HL-60 (cell line): ENCODE data around the gene SERBP1.

ENCODE experiments used
- POLR2AphosphoS5 ChIP-seq: IDR thresholded peaks from 2 replicates; pipeline ENCODE4 v1.6.1; 2012; ENCODE audit warnings: low read depth
- SPI1 ChIP-seq: IDR thresholded peaks from 2 replicates; pipeline ENCODE4 v1.6.1; 2012; ENCODE audit warnings: low read depth, mild to moderate bottlenecking, borderline replicate concordance
- TF ChIP-seq, protein P1 (sequence below): IDR thresholded peaks from one replicate; pipeline ENCODE4 v1.5.1; 2011; ENCODE audit warnings: low read length, control low read depth, inconsistent platforms; ENCODE audit not compliant: insufficient read depth
- TF ChIP-seq, protein P2 (sequence below): IDR thresholded peaks from 2 replicates; pipeline ENCODE4 v1.6.1; 2012; ENCODE audit warnings: low read depth; ENCODE audit not compliant: insufficient replicate concordance

DNA sequence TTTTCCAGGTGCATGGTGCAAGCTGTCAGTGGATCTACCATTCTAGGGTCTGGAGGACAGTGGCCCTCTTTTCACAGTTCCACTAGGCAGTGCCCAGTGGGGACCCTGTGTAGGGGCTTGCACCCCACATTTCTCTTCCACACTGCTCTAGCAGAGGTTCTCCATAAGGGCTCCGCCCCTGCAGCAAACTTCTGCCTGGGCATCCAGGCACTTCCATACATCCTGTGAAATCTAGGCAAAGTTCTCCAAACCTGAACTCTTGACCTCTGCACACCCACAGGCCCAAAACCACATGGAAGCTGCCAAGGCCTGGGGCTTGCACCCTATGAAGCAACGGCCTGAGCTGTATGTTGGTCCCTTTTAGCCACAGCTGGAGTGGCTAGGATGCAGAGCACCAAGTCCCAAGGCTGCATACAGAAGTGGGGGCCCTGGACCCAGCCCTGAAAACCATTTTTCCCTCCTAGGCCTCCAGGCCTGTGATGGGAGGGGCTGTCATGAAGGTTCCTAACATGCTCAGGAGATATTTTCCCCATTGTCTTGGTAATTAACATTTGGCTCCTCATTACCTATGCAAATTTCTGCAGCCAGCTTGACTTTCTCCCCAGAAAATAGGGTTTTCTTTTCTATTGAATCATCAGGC lies 46.1 kb downstream of the SERBP1 start:
- TF ChIP-seq, protein P1, sequence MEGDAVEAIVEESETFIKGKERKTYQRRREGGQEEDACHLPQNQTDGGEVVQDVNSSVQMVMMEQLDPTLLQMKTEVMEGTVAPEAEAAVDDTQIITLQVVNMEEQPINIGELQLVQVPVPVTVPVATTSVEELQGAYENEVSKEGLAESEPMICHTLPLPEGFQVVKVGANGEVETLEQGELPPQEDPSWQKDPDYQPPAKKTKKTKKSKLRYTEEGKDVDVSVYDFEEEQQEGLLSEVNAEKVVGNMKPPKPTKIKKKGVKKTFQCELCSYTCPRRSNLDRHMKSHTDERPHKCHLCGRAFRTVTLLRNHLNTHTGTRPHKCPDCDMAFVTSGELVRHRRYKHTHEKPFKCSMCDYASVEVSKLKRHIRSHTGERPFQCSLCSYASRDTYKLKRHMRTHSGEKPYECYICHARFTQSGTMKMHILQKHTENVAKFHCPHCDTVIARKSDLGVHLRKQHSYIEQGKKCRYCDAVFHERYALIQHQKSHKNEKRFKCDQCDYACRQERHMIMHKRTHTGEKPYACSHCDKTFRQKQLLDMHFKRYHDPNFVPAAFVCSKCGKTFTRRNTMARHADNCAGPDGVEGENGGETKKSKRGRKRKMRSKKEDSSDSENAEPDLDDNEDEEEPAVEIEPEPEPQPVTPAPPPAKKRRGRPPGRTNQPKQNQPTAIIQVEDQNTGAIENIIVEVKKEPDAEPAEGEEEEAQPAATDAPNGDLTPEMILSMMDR, result no peak
- TF ChIP-seq, protein P2, sequence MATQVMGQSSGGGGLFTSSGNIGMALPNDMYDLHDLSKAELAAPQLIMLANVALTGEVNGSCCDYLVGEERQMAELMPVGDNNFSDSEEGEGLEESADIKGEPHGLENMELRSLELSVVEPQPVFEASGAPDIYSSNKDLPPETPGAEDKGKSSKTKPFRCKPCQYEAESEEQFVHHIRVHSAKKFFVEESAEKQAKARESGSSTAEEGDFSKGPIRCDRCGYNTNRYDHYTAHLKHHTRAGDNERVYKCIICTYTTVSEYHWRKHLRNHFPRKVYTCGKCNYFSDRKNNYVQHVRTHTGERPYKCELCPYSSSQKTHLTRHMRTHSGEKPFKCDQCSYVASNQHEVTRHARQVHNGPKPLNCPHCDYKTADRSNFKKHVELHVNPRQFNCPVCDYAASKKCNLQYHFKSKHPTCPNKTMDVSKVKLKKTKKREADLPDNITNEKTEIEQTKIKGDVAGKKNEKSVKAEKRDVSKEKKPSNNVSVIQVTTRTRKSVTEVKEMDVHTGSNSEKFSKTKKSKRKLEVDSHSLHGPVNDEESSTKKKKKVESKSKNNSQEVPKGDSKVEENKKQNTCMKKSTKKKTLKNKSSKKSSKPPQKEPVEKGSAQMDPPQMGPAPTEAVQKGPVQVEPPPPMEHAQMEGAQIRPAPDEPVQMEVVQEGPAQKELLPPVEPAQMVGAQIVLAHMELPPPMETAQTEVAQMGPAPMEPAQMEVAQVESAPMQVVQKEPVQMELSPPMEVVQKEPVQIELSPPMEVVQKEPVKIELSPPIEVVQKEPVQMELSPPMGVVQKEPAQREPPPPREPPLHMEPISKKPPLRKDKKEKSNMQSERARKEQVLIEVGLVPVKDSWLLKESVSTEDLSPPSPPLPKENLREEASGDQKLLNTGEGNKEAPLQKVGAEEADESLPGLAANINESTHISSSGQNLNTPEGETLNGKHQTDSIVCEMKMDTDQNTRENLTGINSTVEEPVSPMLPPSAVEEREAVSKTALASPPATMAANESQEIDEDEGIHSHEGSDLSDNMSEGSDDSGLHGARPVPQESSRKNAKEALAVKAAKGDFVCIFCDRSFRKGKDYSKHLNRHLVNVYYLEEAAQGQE, result no peak
- TF ChIP-seq SPI1, result no peak
- no peak for TF ChIP-seq POLR2AphosphoS5
